ENCODE results near the gene CEMIP. TPM values are rescaled to one million over a fixed set of nuclear protein-coding genes. Genes with fewer than 3 reads are reported as not detected.

The CEMIP gene
- total and polyA plus RNA-seq, 10 of the 15 experiments (the other 5 are each of a cell fraction or from before 2014, with no cell fraction given): 0.01 to 0.44 (median 0.16) TPM; not detected in 6

DNA sequence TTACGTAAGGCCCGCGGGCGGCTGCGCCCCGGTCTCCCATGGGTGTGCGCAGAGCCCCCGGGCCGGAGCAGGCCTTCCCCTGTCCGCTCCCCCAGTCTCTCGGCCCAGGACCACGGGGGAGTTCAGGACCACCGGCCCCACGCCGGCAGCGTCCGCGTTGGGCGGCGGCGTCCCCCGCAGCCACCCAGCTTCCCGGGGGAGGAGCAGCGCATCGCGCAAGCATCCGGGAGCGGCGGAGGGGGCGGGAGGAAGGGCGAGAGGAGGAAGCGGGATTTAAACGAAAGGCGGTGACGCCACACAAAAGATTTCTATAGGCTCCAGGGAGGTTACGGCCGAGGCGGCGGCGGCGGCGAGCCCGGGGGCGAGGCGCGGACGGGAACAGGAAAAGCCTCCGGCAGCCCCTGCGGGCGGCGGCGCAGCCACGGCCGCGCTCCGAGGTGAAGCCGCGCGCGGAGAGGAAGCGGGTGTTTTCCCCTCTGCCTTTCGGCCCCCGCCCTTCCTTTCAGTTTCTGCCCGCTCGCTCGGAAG is 221.5 kb downstream of the CEMIP start, which contains the start of gene TLNRD1:
Gene TLNRD1, plus strand, starts transcription at position 300 of the 528 bp plus-strand sequence. CDS start 1,349 bp downstream, outside the sequence.
- peaks cover 0 to 3% of the 10 kb centered on the region in 2 experiments; a peak in 2 of 4 replicates for H3K36me3 ChIP-seq (ENCODE audit: control insufficient read depth in 2 of 2, insufficient read depth in 2 of 2, low read length in 1 of 2)
- peak; percentile 70 for FAIRE-seq
- no peak for DNase-seq (ENCODE audit: low read depth, low spot score)
- TF ChIP-seq CHD1 (IDR thresholded peaks at IDR 0.05; ENCODE audit: low read depth, low read length): no peak
- peak; percentile 25; the same call in 1 of the 2 replicates for TF ChIP-seq SIN3A (IDR thresholded peaks at IDR 0.05; ENCODE audit: low read depth, low read length)
- peak; percentile 78; the same call in 1 of the 2 replicates for TF ChIP-seq NFYB (IDR thresholded peaks at IDR 0.05; ENCODE audit: insufficient read depth, low read depth, low read length)
- TF ChIP-seq ETV6 (conservative IDR thresholded peaks at IDR 0.05 in 1 of 2, IDR thresholded peaks at IDR 0.05 in 1 of 2; ENCODE audit: borderline replicate concordance in 1 of 2, low read depth in 1 of 2): peak; percentile 85 to 98; a peak in 3 of 4 replicates
- 0 out of 2 replicates have a peak, but pooled peaks have one; percentile 8 for TF ChIP-seq GABPA (IDR thresholded peaks at IDR 0.05; ENCODE audit: low read depth)
- TF ChIP-seq, protein P1, sequence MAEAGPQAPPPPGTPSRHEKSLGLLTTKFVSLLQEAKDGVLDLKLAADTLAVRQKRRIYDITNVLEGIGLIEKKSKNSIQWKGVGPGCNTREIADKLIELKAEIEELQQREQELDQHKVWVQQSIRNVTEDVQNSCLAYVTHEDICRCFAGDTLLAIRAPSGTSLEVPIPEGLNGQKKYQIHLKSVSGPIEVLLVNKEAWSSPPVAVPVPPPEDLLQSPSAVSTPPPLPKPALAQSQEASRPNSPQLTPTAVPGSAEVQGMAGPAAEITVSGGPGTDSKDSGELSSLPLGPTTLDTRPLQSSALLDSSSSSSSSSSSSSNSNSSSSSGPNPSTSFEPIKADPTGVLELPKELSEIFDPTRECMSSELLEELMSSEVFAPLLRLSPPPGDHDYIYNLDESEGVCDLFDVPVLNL (IDR thresholded peaks at IDR 0.05; ENCODE audit: low read depth, low read length): peak; percentile 45; the same call in 1 of the 2 replicates
- peak; percentile 58 for TF ChIP-seq SPI1 (IDR thresholded peaks at IDR 0.05; ENCODE audit: borderline replicate concordance, insufficient read depth, low read depth, low read length)
- TF ChIP-seq POLR2AphosphoS2 (IDR thresholded peaks at IDR 0.05; ENCODE audit: low read depth, low read length): peak; percentile 71; the same call in 1 of the 2 replicates
- TF ChIP-seq ZNF687 (IDR thresholded peaks at IDR 0.05): peak; percentile 28
- peak; percentile 92 for TF ChIP-seq POLR2A (IDR thresholded peaks at IDR 0.05; ENCODE audit: low read depth, low read length)
- TF ChIP-seq CREB1 (IDR thresholded peaks at IDR 0.05; ENCODE audit: low read depth): peak; percentile 72; the same call in 1 of the 2 replicates
- TF ChIP-seq IKZF1 (conservative IDR thresholded peaks at IDR 0.05): peak; percentile 95
- no peak for TF ChIP-seq KAT2A (conservative IDR thresholded peaks at IDR 0.05; ENCODE audit: control insufficient read depth, low read depth, low read length)

More for the DNA sequence above, 221.5 kb downstream of the CEMIP start, which contains the start of gene TLNRD1:
- in situ Hi-C loops (cut with MboI) (no loop called here), intact Hi-C loops (cut with micrococcal nuclease; ENCODE audit: unreplicated experiment) (loop anchor here (1.0 to 2.0 kb wide), 3 partner anchors 23 to 292 kb away; no protein-coding TSS in a partner anchor)
- Histone ChIP-seq H3K27me3 (replicated peaks in 1 of 2; ENCODE audit: control insufficient read depth in 2 of 2, insufficient read depth in 2 of 2, low read length in 1 of 2) (no peaks in the 10 kb centered on the region), H3K9me3 (replicated peaks; ENCODE audit: control insufficient read depth, insufficient read depth, low read length) (no peaks in the 10 kb centered on the region; the same call in 2 of the 3 replicates), H3K9ac (ENCODE audit: control insufficient read depth, insufficient read depth, low read length) (peak within 1 kb of the TSS; percentile 92), H2AFZ (ENCODE audit: control insufficient read depth, low read depth, low read length) (peak within 1 kb of the TSS; percentile 50), H3K4me3 (peak within 1 kb of the TSS; percentile 87), H3K79me2 (ENCODE audit: control insufficient read depth, insufficient read depth, low read length) (peaks cover 42% of the 10 kb centered on the region), H3K4me1 (ENCODE audit: control insufficient read depth, insufficient read depth, low read length) (peaks cover 19% of the 10 kb centered on the region), H3K4me2 (ENCODE audit: control insufficient read depth, insufficient read depth) (peak within 1 kb of the TSS; percentile 92), H4K20me1 (ENCODE audit: control insufficient read depth, insufficient read depth) (no peaks in the 10 kb centered on the region), H3K27ac (ENCODE audit: control insufficient read depth, insufficient read depth) (peak within 1 kb of the TSS; percentile 92)
- RAD21 ChIA-PET (ENCODE audit: unreplicated experiment): interaction anchor here (0.6 to 3.0 kb wide), 7 partner anchors 10 to 300 kb away, joined by 3 to 13 read pairs (median 4); no protein-coding TSS in a partner anchor
- peak; percentile 74 for ATAC-seq
- 1% methylated on average over 39 of the region's 66 CpGs for WGBS (ENCODE audit: insufficient coverage, insufficient replicate concordance, low lambda C conversion rate, missing lambda C conversion rate)
- CTCF ChIA-PET: interaction anchor here (0.6 to 5.7 kb wide), 7 partner anchors 9 to 302 kb away, joined by 3 to 37 read pairs (median 4); no protein-coding TSS in a partner anchor
- no TSS peak for BruUV-seq (replicated peaks)
- SMC1A ChIA-PET (ENCODE audit: uncharacterized antibody, unreplicated experiment): interaction anchor here (1.0 to 2.4 kb wide), 5 partner anchors 10 to 326 kb away, joined by 3 to 9 read pairs (median 4); no protein-coding TSS in a partner anchor
- POLR2A ChIA-PET: interaction anchor here (0.6 to 2.7 kb wide), 12 partner anchors 9 to 543 kb away, joined by 3 to 12 read pairs (median 5); no protein-coding TSS in a partner anchor

Data from GM12878 (cell line).